RWPE2 (cell line): ENCODE results near the gene PPP1R7.

Experiments
- ATAC-seq: fragments of 200-7000 bp; cut with Tn5 transposase; 3 replicates; pipeline ENCODE4 v1.9.1; 2021; ENCODE audit warnings: low read depth
- DNase-seq: peaks from one replicate; pipeline ENCODE4 v3.0.0-alpha.2; 2020; ENCODE audit warnings: low spot score
- H3K27ac ChIP-seq: fragments of 450-650 bp; 2 replicates; pipeline ENCODE4 v1.5.1; 2017; ENCODE audit warnings: mild to moderate bottlenecking; ENCODE audit not compliant: poor library complexity, severe bottlenecking
- H3K27me3 ChIP-seq: fragments of 250-450 bp; sonication (Bioruptor Pico); 2 replicates; pipeline ENCODE4 v1.5.1; 2021; ENCODE audit warnings: mild to moderate bottlenecking, moderate library complexity; ENCODE audit not compliant: insufficient read depth, poor library complexity, severe bottlenecking
- H3K36me3 ChIP-seq: fragments of 250-450 bp; sonication (Bioruptor Pico); 2 replicates; pipeline ENCODE4 v1.5.1; 2020; ENCODE audit warnings: low read depth, mild to moderate bottlenecking, moderate library complexity
- H3K4me1 ChIP-seq: fragments of 250-450 bp; sonication (Bioruptor Pico); 2 replicates; pipeline ENCODE4 v1.5.1; 2021; ENCODE audit warnings: mild to moderate bottlenecking, moderate library complexity; ENCODE audit not compliant: insufficient read depth, poor library complexity, severe bottlenecking
- H3K4me3 ChIP-seq: fragments of 250-450 bp; sonication (Bioruptor Pico); 2 replicates; pipeline ENCODE4 v1.5.1; 2021; ENCODE audit warnings: mild to moderate bottlenecking, moderate library complexity; ENCODE audit not compliant: severe bottlenecking
- H3K9me3 ChIP-seq: fragments of 250-450 bp; sonication (Bioruptor Pico); 2 replicates; pipeline ENCODE4 v1.5.1; 2021; ENCODE audit warnings: mild to moderate bottlenecking, moderate library complexity; ENCODE audit not compliant: severe bottlenecking
- TF ChIP-seq, protein P1 (sequence below): fragments of 450-650 bp; IDR thresholded peaks from one replicate; pipeline ENCODE4 v1.5.1; 2017; ENCODE audit warnings: mild to moderate bottlenecking, moderate library complexity; ENCODE audit not compliant: poor library complexity, severe bottlenecking

Gene PPP1R7

DNA sequence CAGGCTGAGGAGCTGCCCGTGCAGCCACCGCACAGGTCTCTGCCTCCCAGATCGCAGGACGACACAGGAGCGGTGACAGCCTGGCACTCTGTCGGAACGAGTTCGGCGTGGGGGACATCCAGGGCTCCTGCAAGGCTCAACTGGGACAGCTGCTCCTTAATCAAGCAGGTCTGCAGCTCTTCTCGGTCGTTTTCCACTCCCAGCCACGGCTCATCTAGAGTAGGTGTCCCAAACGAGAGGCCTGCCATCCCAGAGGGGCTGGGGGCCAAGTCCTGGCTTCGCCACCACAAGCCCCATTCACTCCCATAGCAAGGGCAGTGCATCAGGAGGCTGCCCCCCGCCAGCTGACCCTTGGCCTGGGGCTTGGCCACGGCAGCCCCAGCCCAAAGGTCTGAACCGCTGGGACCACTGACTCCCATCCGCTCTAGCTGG is 23.5 kb upstream of the PPP1R7 start:
- H3K9me3 ChIP-seq = no peaks in the 10 kb centered on the region
- no peak for ATAC-seq
- H3K4me3 ChIP-seq = no peak overlapping the region
- DNase-seq = no peak
- no peak overlapping the region for H3K27ac ChIP-seq
- TF ChIP-seq, protein P1, sequence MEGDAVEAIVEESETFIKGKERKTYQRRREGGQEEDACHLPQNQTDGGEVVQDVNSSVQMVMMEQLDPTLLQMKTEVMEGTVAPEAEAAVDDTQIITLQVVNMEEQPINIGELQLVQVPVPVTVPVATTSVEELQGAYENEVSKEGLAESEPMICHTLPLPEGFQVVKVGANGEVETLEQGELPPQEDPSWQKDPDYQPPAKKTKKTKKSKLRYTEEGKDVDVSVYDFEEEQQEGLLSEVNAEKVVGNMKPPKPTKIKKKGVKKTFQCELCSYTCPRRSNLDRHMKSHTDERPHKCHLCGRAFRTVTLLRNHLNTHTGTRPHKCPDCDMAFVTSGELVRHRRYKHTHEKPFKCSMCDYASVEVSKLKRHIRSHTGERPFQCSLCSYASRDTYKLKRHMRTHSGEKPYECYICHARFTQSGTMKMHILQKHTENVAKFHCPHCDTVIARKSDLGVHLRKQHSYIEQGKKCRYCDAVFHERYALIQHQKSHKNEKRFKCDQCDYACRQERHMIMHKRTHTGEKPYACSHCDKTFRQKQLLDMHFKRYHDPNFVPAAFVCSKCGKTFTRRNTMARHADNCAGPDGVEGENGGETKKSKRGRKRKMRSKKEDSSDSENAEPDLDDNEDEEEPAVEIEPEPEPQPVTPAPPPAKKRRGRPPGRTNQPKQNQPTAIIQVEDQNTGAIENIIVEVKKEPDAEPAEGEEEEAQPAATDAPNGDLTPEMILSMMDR = no peak
- H3K27me3 ChIP-seq = no peaks in the 10 kb centered on the region
- H3K4me1 ChIP-seq = no peaks in the 10 kb centered on the region
- H3K36me3 ChIP-seq = peaks cover 8% of the 10 kb centered on the region

DNA sequence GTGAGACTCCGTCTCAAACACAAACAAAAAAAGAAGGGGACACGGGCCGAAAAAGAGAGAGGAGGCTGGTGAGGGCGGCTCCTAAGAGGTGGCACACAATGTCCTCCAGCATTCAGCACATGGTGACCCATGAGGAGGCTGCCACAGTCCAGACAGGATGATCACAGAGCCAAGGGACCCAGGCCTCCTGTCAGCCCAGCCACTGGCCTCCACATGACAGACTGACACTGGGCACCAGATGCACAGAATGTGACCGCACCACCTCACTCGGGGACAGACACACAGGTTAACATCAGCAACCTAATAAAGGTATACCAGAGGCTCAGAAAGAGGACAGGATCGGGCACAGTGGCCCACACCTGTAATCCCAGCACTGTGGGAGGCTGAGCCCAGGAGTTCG is 22.0 kb upstream of the PPP1R7 start:
- no peaks in the 10 kb centered on the region for H3K27me3 ChIP-seq
- H3K4me1 ChIP-seq = no peaks in the 10 kb centered on the region
- DNase-seq = no peak
- no peaks in the 10 kb centered on the region for H3K36me3 ChIP-seq
- ATAC-seq = no peak
- TF ChIP-seq, protein P1 = no peak
- H3K27ac ChIP-seq = no peak overlapping the region
- H3K4me3 ChIP-seq = no peak overlapping the region
- H3K9me3 ChIP-seq = no peaks in the 10 kb centered on the region

GRCh38 chr2:241129086-241129871 is 21.0 kb upstream of the PPP1R7 start:
- H3K4me1 ChIP-seq = no peaks in the 10 kb centered on the region
- no peaks in the 10 kb centered on the region for H3K36me3 ChIP-seq
- TF ChIP-seq, protein P1 = no peak
- no peak overlapping the region for H3K4me3 ChIP-seq
- DNase-seq (no peak), ATAC-seq (no peak)
- no peak overlapping the region for H3K27ac ChIP-seq
- no peaks in the 10 kb centered on the region for H3K9me3 ChIP-seq
- H3K27me3 ChIP-seq = no peaks in the 10 kb centered on the region

GRCh38 chr2:241130316-241130715 is 20.0 kb upstream of the PPP1R7 start:
- ATAC-seq (no peak), DNase-seq (no peak)

More at GRCh38 chr2:241130316-241130715, 20.0 kb upstream of the PPP1R7 start:
- TF ChIP-seq, protein P1 = no peak
- Histone ChIP-seq H3K4me3 (no peak overlapping the region), H3K36me3 (no peaks in the 10 kb centered on the region), H3K27me3 (no peaks in the 10 kb centered on the region), H3K9me3 (no peaks in the 10 kb centered on the region), H3K27ac (no peak overlapping the region), H3K4me1 (no peaks in the 10 kb centered on the region)
